Skeletal muscle tissue (tissue), 4 donors: ENCODE results near the gene MAPRE3. TPM values are rescaled to one million over a fixed set of nuclear protein-coding genes. Genes with fewer than 3 reads are reported as not detected.

Source experiments
- H3K27ac ChIP-seq: one replicate; pipeline ENCODE4 v1.7.0; 2013; ENCODE audit warnings: mild to moderate bottlenecking, low read depth, low read length, inconsistent platforms
- H3K27me3 ChIP-seq, 3 donors: one replicate each; pipeline ENCODE4 v1.7.0; 2013; ENCODE audit warnings: low read length in 3 of 3; ENCODE audit not compliant: control insufficient read depth in 3 of 3, insufficient read depth in 3 of 3
- H3K36me3 ChIP-seq, 3 donors: one replicate each; pipeline ENCODE4 v1.7.0; 2013; ENCODE audit warnings: low read length in 3 of 3; ENCODE audit not compliant: control insufficient read depth in 3 of 3, insufficient read depth in 3 of 3
- H3K4me1 ChIP-seq, 3 donors: one replicate each; pipeline ENCODE4 v1.7.0; 2013; ENCODE audit warnings: low read length in 3 of 3, mild to moderate bottlenecking in 3 of 3; ENCODE audit not compliant: control insufficient read depth in 3 of 3, insufficient read depth in 3 of 3
- H3K4me3 ChIP-seq, 3 donors: one replicate each; pipeline ENCODE4 v1.7.0; 2013; ENCODE audit warnings: low read length in 3 of 3
- H3K9ac ChIP-seq, 3 donors: one replicate each; pipeline ENCODE4 v1.7.0; 2013; ENCODE audit warnings: low read length in 3 of 3, mild to moderate bottlenecking in 3 of 3, moderate library complexity in 2 of 3, low read depth in 1 of 3
- H3K9me3 ChIP-seq, 3 donors: one replicate each; pipeline ENCODE4 v1.7.0; 2013; ENCODE audit warnings: low read length in 3 of 3; ENCODE audit not compliant: control insufficient read depth in 3 of 3
- total RNA-seq: library from RNA; depleted of rRNA; stranded (reverse); fragments of >200 nt; gene quantifications from one replicate; pipeline ENCODE4 v1.2.3, GENCODE V29; 2014
- donor health status: Osteomylitis.

Gene MAPRE3
- total RNA-seq, 1 donor from 2014 or later = 3.7 TPM

DNA sequence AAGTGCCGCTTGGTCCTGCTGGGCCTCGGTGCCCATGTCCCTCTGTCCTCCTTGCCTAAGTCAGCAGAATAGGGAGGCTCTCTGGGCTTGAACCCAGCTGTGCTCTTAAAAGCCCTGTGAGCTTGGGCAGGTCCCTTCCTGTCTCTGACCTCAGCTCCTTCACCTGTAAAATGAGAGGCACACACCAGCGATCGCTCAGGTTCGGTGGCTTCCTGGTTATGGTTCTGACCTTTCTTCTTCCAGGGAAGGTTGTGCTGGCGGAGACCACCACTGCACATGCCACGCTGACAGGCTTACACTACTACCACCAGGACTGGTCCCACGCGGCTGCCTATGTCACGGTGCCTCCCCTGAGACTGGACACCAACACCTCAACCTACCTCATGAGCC, 36.1 kb upstream of the MAPRE3 start:
- Histone ChIP-seq H3K4me3 (no peak overlapping the region), H3K9ac (no peak overlapping the region), H3K27me3 (peaks cover 12 to 26% (median 21%) of the 10 kb centered on the region in 3 donors), H3K9me3 (no peaks in the 10 kb centered on the region), H3K36me3 (no peaks in the 10 kb centered on the region), H3K4me1 (no peaks in the 10 kb centered on the region), H3K27ac (no peak overlapping the region)

- Histone ChIP-seq H3K4me3 (no peak overlapping the region), H3K4me1 (no peaks in the 10 kb centered on the region), H3K9me3 (no peaks in the 10 kb centered on the region), H3K36me3 (no peaks in the 10 kb centered on the region), H3K27me3 (peaks cover 5 to 19% (median 18%) of the 10 kb centered on the region in 3 donors), H3K27ac (no peak overlapping the region), H3K9ac (no peak overlapping the region)
Measured at GRCh38 chr2:26934985-26935384, 35.5 kb upstream of the MAPRE3 start.

GRCh38 chr2:26936855-26937254, 33.6 kb upstream of the MAPRE3 start:
- Histone ChIP-seq H3K27me3 (peaks cover 5 to 18% (median 13%) of the 10 kb centered on the region in 3 donors), H3K27ac (no peak overlapping the region), H3K36me3 (no peaks in the 10 kb centered on the region), H3K9me3 (no peaks in the 10 kb centered on the region), H3K4me3 (no peak overlapping the region), H3K9ac (no peak overlapping the region), H3K4me1 (no peaks in the 10 kb centered on the region)

DNA sequence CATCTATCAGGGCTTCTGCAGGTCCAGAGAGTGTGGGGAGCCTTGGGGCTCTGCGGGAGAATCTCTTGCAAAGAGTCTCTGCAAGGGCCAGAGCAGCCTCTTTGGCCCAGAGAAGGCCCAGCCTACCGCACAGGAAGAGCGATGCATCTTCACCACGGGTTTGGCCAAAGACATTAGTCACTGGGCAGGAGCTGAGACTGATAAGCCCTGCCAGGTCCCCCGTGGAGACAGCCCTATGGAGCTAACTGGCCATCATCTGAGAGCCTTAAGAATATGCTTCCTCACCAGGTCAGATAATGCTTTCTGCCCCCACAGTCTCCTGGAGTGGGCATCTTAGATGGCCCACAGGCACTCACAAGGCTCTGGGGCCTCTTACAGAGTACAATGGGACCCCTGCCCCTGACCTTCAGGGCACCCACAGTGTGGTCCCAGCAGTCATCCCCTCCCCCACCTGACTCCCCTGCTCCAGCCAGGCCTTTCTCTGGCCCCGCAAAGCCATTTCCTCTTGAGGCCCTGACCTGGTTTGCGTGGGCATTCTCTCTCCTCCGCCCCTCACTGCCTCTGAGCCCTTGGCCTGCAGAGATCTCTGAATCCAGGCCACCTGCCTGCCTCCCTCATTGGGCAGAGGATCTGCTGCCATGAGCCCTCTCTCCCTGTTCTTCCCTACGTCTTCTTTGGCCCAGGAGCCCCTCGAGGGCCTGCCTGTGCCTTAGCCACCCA, 31.9 kb upstream of the MAPRE3 start:
- H3K9ac ChIP-seq = no peak overlapping the region
- H3K9me3 ChIP-seq = no peaks in the 10 kb centered on the region
- H3K36me3 ChIP-seq = no peaks in the 10 kb centered on the region
- no peak overlapping the region for H3K27ac ChIP-seq
- H3K4me3 ChIP-seq = no peak overlapping the region
- no peaks in the 10 kb centered on the region for H3K4me1 ChIP-seq
- peaks cover 11 to 28% (median 21%) of the 10 kb centered on the region in 3 donors for H3K27me3 ChIP-seq

- Histone ChIP-seq H3K4me1 (no peaks in the 10 kb centered on the region), H3K4me3 (no peak overlapping the region), H3K36me3 (no peaks in the 10 kb centered on the region), H3K27ac (no peak overlapping the region), H3K9ac (no peak overlapping the region), H3K9me3 (no peaks in the 10 kb centered on the region), H3K27me3 (peaks cover 14 to 28% (median 24%) of the 10 kb centered on the region in 3 donors)
Measured at GRCh38 chr2:26940001-26940400, 30.4 kb upstream of the MAPRE3 start.

- Histone ChIP-seq H3K9me3 (no peaks in the 10 kb centered on the region), H3K36me3 (no peaks in the 10 kb centered on the region), H3K4me3 (no peak overlapping the region), H3K4me1 (no peaks in the 10 kb centered on the region), H3K27ac (no peak overlapping the region), H3K9ac (no peak overlapping the region), H3K27me3 (peaks cover 14 to 33% (median 26%) of the 10 kb centered on the region in 3 donors)
Measured at GRCh38 chr2:26941486-26941885, 29.0 kb upstream of the MAPRE3 start.

DNA sequence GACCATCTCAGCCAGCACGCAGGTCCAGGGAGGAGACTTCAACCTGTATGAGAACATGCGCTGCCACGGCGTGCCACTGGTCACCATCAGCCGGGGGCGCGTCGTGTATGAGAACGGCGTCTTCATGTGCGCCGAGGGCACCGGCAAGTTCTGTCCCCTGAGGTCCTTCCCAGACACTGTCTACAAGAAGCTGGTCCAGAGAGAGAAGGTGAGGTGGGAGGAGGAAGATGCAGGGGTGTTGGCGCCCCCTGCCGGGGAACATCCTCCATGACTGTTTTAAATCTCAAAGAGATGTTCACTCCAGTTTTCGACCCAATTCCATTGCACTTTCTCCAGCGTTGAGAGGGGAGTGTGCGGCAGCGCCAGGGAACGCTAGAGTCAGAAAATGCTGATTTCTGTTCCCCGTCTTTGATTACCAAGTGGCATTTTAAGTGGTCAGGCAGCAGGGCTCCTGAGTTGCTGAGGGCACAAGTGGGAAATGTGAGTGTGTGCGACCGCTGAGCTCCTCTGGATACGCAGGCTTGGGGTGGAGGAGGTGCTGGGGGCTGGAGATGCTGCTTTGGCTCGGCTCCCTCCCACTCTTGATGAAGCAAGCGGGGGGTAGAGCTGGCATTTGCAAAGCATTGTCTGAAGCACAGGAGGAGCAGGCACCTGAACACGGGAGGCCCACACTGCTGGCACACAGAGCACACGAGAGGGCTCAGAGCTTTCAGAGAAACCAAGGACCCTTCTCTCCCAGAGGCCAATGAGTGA, 27.7 kb upstream of the MAPRE3 start:
- Histone ChIP-seq H3K27me3 (peaks cover 17 to 39% (median 36%) of the 10 kb centered on the region in 3 donors), H3K9me3 (no peaks in the 10 kb centered on the region), H3K9ac (no peak overlapping the region), H3K4me3 (no peak overlapping the region), H3K4me1 (peaks cover 0 to 9% (median 6%) of the 10 kb centered on the region in 3 donors), H3K27ac (no peak overlapping the region), H3K36me3 (no peaks in the 10 kb centered on the region)

GRCh38 chr2:26945991-26946750, 24.3 kb upstream of the MAPRE3 start:
- H3K4me3 ChIP-seq = no peak overlapping the region
- H3K9me3 ChIP-seq = no peaks in the 10 kb centered on the region
- H3K27me3 ChIP-seq = peaks cover 17 to 53% (median 36%) of the 10 kb centered on the region in 3 donors
- H3K27ac ChIP-seq = no peak overlapping the region
- no peaks in the 10 kb centered on the region for H3K36me3 ChIP-seq
- H3K4me1 ChIP-seq = peaks cover 0 to 9% (median 6%) of the 10 kb centered on the region in 3 donors
- no peak overlapping the region for H3K9ac ChIP-seq

DNA sequence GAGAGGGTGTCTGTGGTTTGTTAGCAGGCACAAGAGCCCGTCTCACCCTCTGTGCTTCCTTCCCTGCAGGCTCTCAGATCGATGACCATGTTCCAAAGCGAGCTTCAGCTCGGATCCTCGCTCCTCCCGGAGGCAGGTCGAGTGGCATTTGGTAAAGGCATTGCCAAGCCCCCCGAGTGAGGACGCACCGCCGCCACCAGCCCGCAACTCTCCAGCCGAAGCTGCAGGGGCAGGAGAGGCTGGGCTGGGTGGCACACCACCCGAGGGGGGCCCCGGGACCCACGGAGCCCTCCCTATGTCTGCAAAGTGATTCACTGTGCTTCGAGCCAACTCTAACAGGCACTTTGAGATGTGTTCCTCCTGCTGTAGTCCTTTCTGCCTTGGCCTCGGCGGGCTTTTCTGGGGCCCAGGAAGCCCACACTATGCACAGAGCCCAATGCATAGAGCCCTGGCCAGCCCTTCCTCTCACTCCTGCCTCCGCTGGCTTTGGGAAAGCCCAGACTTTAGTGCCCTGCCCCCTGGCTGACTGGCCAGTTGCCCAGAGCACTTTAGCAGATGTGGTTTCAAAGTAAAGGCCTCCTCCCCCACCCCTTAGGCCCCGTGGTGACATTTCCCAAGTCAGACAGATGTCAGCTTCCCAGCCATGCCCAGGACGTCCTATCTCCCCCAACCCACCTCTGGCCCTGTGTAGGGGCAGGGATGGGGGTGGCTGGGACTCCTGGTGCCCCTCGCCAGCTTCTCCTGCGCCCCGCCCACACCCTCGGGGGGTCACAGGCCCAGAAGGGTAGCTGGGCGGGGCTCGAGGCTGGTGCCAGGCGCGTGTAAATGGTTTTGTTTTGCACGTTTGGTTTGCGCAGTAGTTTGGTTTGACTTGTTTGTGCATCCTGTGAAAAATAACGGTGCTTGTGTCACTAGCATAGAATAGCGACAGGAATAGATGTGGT, 23.3 kb upstream of the MAPRE3 start:
- Histone ChIP-seq H3K36me3 (no peaks in the 10 kb centered on the region), H3K27me3 (peaks cover 17 to 53% (median 34%) of the 10 kb centered on the region in 3 donors), H3K4me1 (peaks cover 0 to 9% (median 6%) of the 10 kb centered on the region in 3 donors), H3K9me3 (no peaks in the 10 kb centered on the region), H3K27ac (no peak overlapping the region), H3K4me3 (no peak overlapping the region), H3K9ac (no peak overlapping the region)
